Fibroblast of skin of left quadriceps (primary cell): ENCODE measurements around the gene BACE2.

ENCODE experiments used
- DNase-seq, 2 experiments: peaks; one replicate each; pipeline ENCODE4 v3.0.0-alpha.2; 2013; ENCODE audit warnings: low read depth in 2 of 2

The BACE2 gene

DNA sequence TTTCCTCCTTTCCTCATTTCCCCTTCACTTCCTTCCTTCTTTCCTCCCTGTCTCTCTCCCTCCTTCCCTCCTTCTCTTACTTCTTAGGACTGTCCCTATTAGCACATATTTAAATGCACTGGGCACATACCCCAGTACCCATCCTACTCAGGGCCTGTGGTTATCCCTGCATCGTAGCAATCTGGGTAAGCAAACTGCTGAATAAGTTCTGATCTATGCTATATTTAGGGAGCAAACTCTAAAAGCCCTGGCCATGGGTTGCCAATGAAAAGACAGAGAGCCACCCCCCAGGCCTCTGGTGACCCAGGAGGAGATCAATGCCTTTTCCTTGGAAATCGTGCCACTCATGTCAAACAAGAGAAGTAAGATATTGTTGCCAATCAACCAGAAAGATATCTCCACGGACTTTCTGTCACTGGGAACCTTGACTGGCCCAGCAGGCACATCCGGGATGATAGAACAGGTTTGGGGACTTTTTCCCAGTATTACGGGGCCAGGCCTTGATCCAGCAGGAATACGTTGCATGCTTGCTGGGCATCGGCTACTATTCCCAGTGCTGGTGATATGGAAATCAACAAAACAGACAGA lies 154.0 kb downstream of the BACE2 start:
- no peak for DNase-seq

DNA sequence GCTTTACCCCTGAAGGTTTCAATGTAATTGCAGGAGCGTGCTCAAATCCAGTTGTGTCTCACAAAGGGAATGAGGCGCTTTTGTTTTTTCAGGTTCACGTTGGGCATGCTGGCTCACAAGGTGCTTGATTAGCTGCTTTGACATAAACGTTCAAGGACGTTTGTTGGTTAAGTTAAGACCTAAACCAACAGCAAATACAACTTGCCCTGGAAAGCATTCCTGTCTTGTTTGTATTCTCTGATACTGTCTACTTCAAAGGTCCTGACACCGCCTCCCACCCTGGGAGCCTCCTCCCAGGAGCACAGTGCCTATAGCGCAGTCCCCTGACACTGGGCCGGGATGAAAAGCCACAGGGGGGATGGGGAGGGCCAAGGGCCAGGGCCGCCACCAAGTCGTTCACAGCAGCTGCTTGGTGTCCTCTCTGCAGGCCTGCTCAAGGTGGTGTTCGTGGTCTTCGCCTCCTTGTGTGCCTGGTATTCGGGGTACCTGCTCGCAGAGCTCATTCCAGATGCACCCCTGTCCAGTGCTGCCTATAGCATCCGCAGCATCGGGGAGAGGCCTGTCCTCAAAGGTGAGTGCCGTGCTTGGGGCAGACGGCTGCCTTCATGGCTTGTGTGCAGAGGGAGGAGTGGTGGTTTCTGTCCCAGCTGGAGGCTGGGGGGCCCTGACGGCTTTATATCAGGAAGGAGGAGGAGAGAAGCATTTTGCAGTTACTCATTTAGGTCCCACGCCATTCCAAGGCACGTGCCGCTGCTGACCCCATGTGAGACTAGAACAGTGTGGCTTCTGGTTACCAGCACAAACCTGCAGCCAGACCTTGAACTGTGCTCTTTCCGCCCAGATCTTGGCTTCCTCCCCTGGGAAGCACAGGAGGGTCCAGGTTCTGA lies 154.8 kb downstream of the BACE2 start:
- no peak for DNase-seq

DNA sequence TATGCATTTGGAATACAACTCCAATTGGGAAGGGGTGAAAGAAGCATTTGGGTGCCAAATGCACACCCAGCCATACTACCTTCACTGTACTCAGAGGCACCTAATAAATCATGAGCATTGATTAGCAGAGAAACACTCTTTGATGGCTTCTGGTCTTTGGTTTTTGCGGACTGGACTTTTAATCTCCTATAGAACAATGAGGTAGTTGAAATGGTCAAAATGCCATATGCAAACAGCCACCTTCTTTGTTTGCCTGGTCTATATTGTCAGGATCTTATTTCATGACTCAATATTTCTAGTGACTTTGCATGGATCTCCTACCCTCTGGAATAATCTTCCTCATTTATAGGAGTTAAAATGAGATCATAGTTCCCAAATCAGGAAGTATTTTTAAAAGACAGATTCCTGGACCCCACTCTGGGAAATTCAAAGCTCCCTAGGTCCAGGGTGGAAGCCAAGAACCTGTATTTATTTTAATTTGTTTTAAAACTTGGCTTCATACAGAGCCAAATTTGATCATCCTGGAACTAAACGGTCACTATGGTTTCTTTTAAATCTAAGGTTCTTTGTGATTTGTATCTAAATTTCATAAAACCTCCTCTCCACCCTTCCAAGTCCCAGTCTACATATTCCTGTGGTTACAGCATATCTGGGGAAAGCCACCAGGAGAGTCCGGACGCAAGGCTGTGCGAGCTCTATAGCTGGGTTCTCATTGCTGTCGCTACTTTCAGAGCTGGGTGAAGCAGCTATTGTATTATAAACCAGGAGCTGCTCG lies 157.4 kb downstream of the BACE2 start:
- DNase-seq = no peak

DNA sequence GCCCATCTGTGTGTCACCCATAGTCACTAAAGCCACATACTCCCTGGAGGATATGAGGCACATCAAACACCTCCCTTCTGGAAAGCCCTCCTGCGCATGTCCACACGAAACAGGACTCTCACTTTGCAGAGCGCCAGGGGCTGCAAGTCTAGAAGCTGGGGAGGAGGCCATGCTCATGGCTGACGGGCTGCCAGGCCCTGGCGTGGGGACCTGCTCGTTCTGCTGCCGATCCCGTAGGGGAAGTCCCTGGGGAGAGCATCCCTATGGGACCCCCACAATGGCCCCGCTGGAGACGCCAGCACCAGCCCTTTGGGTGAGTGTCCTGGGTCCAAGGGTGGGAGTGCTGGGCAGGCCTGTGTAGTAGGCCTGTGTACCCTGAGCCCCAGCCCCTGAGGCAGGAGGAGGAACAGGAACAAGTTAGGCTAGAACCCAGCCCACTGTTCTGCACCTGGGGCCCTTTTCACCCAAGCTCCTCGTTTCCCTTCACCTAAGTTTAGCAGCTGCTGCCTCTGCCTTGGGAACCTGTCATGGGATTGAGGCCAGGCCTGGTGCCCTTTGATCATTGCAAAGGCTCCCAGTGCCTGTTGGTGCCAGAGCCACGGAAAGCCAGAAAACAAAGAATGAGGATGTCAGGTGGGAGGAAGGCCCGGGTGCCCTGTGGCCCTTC lies 158.6 kb downstream of the BACE2 start:
- DNase-seq = no peak

DNA sequence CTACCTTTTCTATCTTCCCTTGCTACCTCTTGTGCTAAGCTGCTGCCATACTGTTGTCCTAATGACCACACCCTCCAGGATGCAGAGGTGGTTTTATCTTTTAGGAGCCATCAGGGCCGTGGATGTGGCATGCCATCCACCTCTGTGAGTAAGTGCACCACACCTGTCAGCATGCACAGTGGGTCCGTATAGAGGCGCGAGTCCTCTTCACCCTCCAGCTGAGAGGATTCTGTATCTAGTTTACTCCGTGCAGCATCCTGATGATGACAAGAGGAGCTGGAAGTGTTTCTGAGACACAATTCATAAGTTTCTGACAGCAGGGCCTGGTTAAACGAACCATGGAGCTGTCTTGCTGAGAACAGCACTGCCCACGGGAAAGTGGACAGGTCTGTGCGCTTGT lies 159.8 kb downstream of the BACE2 start:
- no peak for DNase-seq

DNA sequence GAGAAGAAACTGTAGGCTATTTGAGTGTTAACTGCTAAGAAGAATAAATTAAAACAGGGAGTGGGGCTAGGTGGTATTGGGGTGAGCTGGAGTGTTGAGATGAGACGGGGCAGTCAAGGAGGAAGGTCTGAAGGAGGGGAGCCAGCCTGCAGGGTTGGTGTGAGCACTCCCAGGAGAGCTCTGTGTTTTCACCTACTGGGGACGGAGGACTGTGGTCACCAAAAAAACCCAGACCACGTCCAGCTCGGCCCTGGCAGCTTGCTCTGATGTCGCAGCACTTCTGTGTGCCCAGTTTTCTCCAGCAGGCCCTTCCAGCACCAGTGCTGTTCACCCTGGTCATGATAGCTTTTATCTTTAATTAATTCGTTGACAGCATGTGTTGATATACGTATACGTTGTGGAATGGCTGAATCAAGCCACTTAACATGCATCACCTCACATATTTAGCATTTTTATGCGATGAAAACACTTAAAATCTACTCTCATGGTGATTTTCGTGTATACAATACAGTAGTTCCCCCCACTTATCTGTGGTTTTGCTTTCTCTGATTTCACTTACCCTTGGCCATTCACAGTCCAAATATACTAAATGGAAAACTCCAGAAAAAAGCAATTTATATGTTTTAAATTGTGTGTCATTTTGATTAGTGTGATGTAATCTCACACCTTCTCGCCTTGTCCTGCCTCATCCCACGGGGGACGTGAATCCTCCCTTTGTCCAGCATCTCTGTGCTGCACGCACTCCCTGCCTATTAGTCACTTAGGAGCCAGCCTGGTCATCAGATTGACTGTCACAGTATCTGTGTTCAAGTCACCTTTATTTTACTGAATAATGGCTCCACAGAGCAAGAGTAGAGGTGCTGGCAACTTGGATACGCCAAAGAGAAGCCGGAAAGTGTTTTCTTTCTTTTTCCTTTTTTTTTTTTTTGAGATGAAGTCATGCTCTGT lies 161.0 kb downstream of the BACE2 start:
- DNase-seq = peak in 1 of 2 experiments; percentile 2
